Gastrocnemius medialis (tissue), 4 donors: ENCODE data around the gene NPEPL1.

Experiments
- CTCF ChIP-seq, 5 experiments: fragments of 450-650 bp in 3 of 5; fragments of 200-600 bp in 2 of 5; sonication (generic) in 2 of 5; IDR thresholded peaks in 4 of 5; conservative IDR thresholded peaks in 1 of 5; 1 replicate in 4 of 5; 2 replicates in 1 of 5; pipeline ENCODE4 v1.5.1; 2016 to 2019; ENCODE audit warnings: antibody characterized with exemption in 5 of 5, mild to moderate bottlenecking in 3 of 5, moderate library complexity in 3 of 5
- POLR2A ChIP-seq, 2 donors: fragments of 450-650 bp; IDR thresholded peaks; one replicate each; pipeline ENCODE4 v1.6.1; 2017; ENCODE audit warnings: antibody characterized with exemption in 2 of 2, mild to moderate bottlenecking in 2 of 2, moderate library complexity in 2 of 2

GRCh38 chr20:58709013-58709702 is 16.6 kb downstream of the NPEPL1 start:
- TF ChIP-seq CTCF (IDR thresholded peaks at IDR 0.05 in 4 of 5, conservative IDR thresholded peaks at IDR 0.05 in 1 of 5) (no peak), POLR2A (IDR thresholded peaks at IDR 0.05) (no peak)
